K562 (cell line): ENCODE results near the gene KCNN4. TPM values are rescaled to one million over a fixed set of nuclear protein-coding genes. Genes with fewer than 3 reads are reported as not detected.

Source experiments
- CBX5 ChIP-seq: IDR thresholded peaks from 2 replicates; pipeline ENCODE4 v1.6.1; 2014; ENCODE audit warnings: low read depth, borderline replicate concordance
- CHAMP1 ChIP-seq: fragments of 450-650 bp; IDR thresholded peaks from 2 replicates; pipeline ENCODE4 v1.6.1; 2016; ENCODE audit warnings: mild to moderate bottlenecking
- PBX2 ChIP-seq, 2 experiments: IDR thresholded peaks in 1 of 2; conservative IDR thresholded peaks in 1 of 2; 2 replicates each; pipeline ENCODE4 v1.6.1; 2016; ENCODE audit warnings: low read depth in 2 of 2, mild to moderate bottlenecking in 1 of 2, missing compliant biosample characterization in 1 of 2, missing genetic modification characterization in 1 of 2, moderate library complexity in 1 of 2
- PHF21A ChIP-seq: fragments of 450-650 bp; IDR thresholded peaks from 2 replicates; pipeline ENCODE4 v1.6.1; 2017; ENCODE audit warnings: low read depth, borderline replicate concordance
- RFX1 ChIP-seq: fragments of 450-650 bp; IDR thresholded peaks from 2 replicates; pipeline ENCODE4 v1.6.1; 2016; ENCODE audit warnings: mild to moderate bottlenecking, moderate library complexity
- ZBTB40 ChIP-seq, 2 experiments: fragments of 450-650 bp in 1 of 2; sonication (generic) in 1 of 2; formaldehyde crosslinking in 1 of 2; IDR thresholded peaks; 2 replicates each; pipeline versions ENCODE4 v1.7.1 to v1.9.0; 2016 to 2022; ENCODE audit warnings: inconsistent platforms in 1 of 2, mild to moderate bottlenecking in 1 of 2, missing genetic modification reagents in 1 of 2
- ZNF184 ChIP-seq: sonication (generic); formaldehyde crosslinking; IDR thresholded peaks from 2 replicates; pipeline ENCODE4 v1.5.0; 2020; ENCODE audit warnings: missing genetic modification reagents
- ZNF197 ChIP-seq: fragments of 200-800 bp; sonication (Bioruptor generic); IDR thresholded peaks from 2 replicates; pipeline ENCODE4 v1.6.1; 2016; ENCODE audit warnings: low read depth, missing genetic modification characterization, missing compliant biosample characterization
- ZNF24 ChIP-seq: fragments of 450-650 bp; IDR thresholded peaks from 2 replicates; pipeline ENCODE4 v1.6.1; 2016
- ZNF280A ChIP-seq: fragments of 450-650 bp; IDR thresholded peaks from 2 replicates; pipeline ENCODE4 v1.6.1; 2018; ENCODE audit warnings: mild to moderate bottlenecking, low read depth; ENCODE audit not compliant: partially characterized antibody
- polyA plus RNA-seq, 8 experiments: library from polyadenylated mRNA; depleted of rRNA in 4 of 8; stranded (reverse) in 5 of 8; unstranded in 3 of 8; fragments of >200 nt; fragmentation: Nextera tagmentation in 2 of 8; fragmentation: Illumina TruSeq in 1 of 8; extraction: Ambion mirVana in 2 of 8; extraction: Trizol in 1 of 8; gene quantifications; 2 replicates each; pipeline versions ENCODE4 v1.2.1 to v1.2.3, GENCODE V29; 2011 to 2014; ENCODE audit warnings: inconsistent platforms in 1 of 8, missing spikeins in 1 of 8
- total RNA-seq, 7 experiments: library from RNA; depleted of rRNA in 6 of 7; stranded (reverse); fragments of >200 nt in 6 of 7; fragmentation: Illumina TruSeq in 2 of 7; extraction: Trizol in 2 of 7; gene quantifications; 2 replicates each; pipeline versions ENCODE4 v1.2.1 to v1.2.3, GENCODE V29; 2011 to 2021; ENCODE audit warnings: low replicate concordance in 1 of 7

The KCNN4 gene
- total and polyA plus RNA-seq, 9 of the 15 experiments (the other 6 are each of a cell fraction or from before 2014, with no cell fraction given), result 0.53 to 37.7 (median 25.9) TPM

DNA sequence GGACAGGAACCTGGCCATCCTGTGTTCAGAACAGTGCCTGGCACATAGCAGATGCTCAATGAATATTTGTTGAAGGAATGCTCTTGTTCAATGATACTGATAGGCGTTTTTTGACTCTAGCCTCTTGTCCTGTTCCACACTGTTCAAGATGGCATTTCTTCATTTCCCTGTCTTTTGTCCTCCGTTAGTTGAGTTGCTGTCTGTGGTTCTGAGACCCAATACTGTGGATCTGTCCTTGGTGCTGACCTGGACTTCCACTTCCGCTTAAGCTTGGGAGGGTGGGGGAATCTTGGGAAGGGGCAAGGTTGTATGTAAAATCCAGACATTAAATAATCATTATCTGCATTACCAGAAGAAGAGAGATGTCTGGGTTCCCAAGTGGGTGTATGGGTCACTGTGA is 8.3 kb upstream of the KCNN4 start (continued):
- TF ChIP-seq CHAMP1 (peak; percentile 83; the same call in 1 of the 2 replicates), ZNF184 (CRISPR knock-in tag) (no peak), ZBTB40 (IDR thresholded peaks at IDR 0.05) (peak; percentile 89), ZBTB40 (CRISPR knock-in tag; IDR thresholded peaks at IDR 0.05) (peak; percentile 67), ZNF24 (0 out of 2 replicates have a peak, but pooled peaks have one; percentile 51), ZNF197 (CRISPR knock-in tag) (peak; percentile 84; the same call in 1 of the 2 replicates), PHF21A (0 out of 2 replicates have a peak, but pooled peaks have one; percentile 19), RFX1 (no peak), PBX2 (CRISPR knock-in tag; IDR thresholded peaks at IDR 0.05; ENCODE audit: low read depth) (no peak), PBX2 (tag; conservative IDR thresholded peaks at IDR 0.05; ENCODE audit: low read depth) (peak; percentile 38; the same call in 1 of the 2 replicates), CBX5 (no peak), ZNF280A (no peak)
